PC-3 (cell line): ENCODE data around the gene HTRA2. TPM values are rescaled to one million over a fixed set of nuclear protein-coding genes. Genes with fewer than 3 reads are reported as not detected.

Experiments
- ATAC-seq: fragments of 200-7000 bp; cut with Tn5 transposase; 2 replicates; pipeline ENCODE4 v1.9.1; 2020; ENCODE audit warnings: mild to moderate bottlenecking, moderate library complexity
- BruUV-seq: library from RNA; stranded (reverse); fragments of 400-500 nt; replicated peaks from 2 replicates; lab custom pipeline; 2021; lab: Mats Ljungman, UMichigan
- CTCF ChIA-PET: fragments of 300-600 bp; sonication (Branson Sonifier 250); formaldehyde crosslinking; loops from one replicate; lab custom pipeline; 2022; ENCODE audit warnings: antibody characterized with exemption; lab: Charles Lee
- POLR2A ChIA-PET: fragments of 300-600 bp; sonication (Branson Sonifier 250); formaldehyde crosslinking; loops from one replicate; lab custom pipeline; 2022; ENCODE audit warnings: antibody characterized with exemption; ENCODE audit not compliant: unreplicated experiment; lab: Charles Lee
- DNase-seq: peaks from one replicate; pipeline ENCODE4 v3.0.0-alpha.2; 2015
- H2AFZ ChIP-seq: fragments of 300-600 bp; sonication (generic); 2 replicates; pipeline ENCODE4 v1.6.0; 2016; ENCODE audit warnings: antibody characterized with exemption, low read length
- H3F3A ChIP-seq: fragments of 300-600 bp; sonication (generic); one replicate; pipeline ENCODE4 v1.6.0; 2017; ENCODE audit warnings: antibody characterized with exemption, low read length, control low read depth, mild to moderate bottlenecking; ENCODE audit not compliant: unreplicated experiment
- H3K27ac ChIP-seq: fragments of 300-600 bp; sonication (generic); 2 replicates; pipeline ENCODE4 v1.5.1; 2016; ENCODE audit warnings: mild to moderate bottlenecking, low read length
- H3K27me3 ChIP-seq: fragments of 300-600 bp; sonication (generic); 2 replicates; pipeline ENCODE4 v1.6.1; 2016; ENCODE audit warnings: low read length, mixed read lengths
- H3K36me3 ChIP-seq: fragments of 300-600 bp; sonication (generic); 2 replicates; pipeline ENCODE4 v1.6.1; 2016; ENCODE audit warnings: low read depth, mixed run types, low read length, mixed read lengths
- H3K4me1 ChIP-seq: fragments of 300-600 bp; sonication (generic); 2 replicates; pipeline ENCODE4 v1.5.1; 2016; ENCODE audit warnings: low read length; ENCODE audit not compliant: insufficient read depth
- H3K4me2 ChIP-seq: fragments of 300-600 bp; sonication (generic); 2 replicates; pipeline ENCODE4 v1.6.0; 2016; ENCODE audit warnings: low read length
- H3K4me3 ChIP-seq: fragments of 300-600 bp; sonication (generic); 2 replicates; pipeline ENCODE4 v1.5.1; 2016; ENCODE audit warnings: mild to moderate bottlenecking, low read length, mixed read lengths
- H3K79me2 ChIP-seq: fragments of 300-600 bp; sonication (generic); 2 replicates; pipeline ENCODE4 v1.6.1; 2017; ENCODE audit warnings: low read length, mixed read lengths
- H3K9ac ChIP-seq: fragments of 300-600 bp; sonication (generic); 2 replicates; pipeline ENCODE4 v1.6.0; 2016; ENCODE audit warnings: mild to moderate bottlenecking, low read length
- H3K9me2 ChIP-seq: fragments of 300-600 bp; sonication (generic); replicated peaks from 2 replicates; pipeline ENCODE4 v1.6.1; 2016; ENCODE audit warnings: mixed run types, low read length, mixed read lengths
- H3K9me3 ChIP-seq: fragments of 300-600 bp; sonication (generic); 2 replicates; pipeline ENCODE4 v1.6.1; 2016; ENCODE audit warnings: low read length, mixed read lengths
- H4K20me1 ChIP-seq: fragments of 300-600 bp; sonication (generic); 2 replicates; pipeline ENCODE4 v1.6.1; 2016; ENCODE audit warnings: low read length, mixed read lengths
- EZH2 ChIP-seq: fragments of 300-600 bp; sonication (generic); IDR thresholded peaks from one replicate; pipeline ENCODE4 v1.6.1; 2017; ENCODE audit warnings: antibody characterized with exemption, mild to moderate bottlenecking, low read length; ENCODE audit not compliant: unreplicated experiment
- EZH2phosphoT487 ChIP-seq: fragments of 300-600 bp; sonication (generic); IDR thresholded peaks from 2 replicates; pipeline ENCODE4 v1.6.1; 2018; ENCODE audit warnings: mild to moderate bottlenecking, antibody characterized with exemption, low read length, borderline replicate concordance
- intact Hi-C: fragments of 100-400 bp; cut with micrococcal nuclease; formaldehyde crosslinking; loops from 2 replicates; pipeline ENCODE4 v1.9.0; 2023
- total RNA-seq: library from RNA; depleted of rRNA; stranded (reverse); fragments of >200 nt; gene quantifications from 2 replicates; pipeline ENCODE4 v1.2.3, GENCODE V29; 2014
- TF ChIP-seq, protein P1 (sequence below): fragments of 300-600 bp; sonication (generic); conservative IDR thresholded peaks from 2 replicates; pipeline ENCODE4 v1.5.1; 2017; ENCODE audit warnings: antibody characterized with exemption, low read depth, mild to moderate bottlenecking, low read length

The HTRA2 gene
- total RNA-seq, 1 experiment from 2014 or later = 71.8 TPM

DNA sequence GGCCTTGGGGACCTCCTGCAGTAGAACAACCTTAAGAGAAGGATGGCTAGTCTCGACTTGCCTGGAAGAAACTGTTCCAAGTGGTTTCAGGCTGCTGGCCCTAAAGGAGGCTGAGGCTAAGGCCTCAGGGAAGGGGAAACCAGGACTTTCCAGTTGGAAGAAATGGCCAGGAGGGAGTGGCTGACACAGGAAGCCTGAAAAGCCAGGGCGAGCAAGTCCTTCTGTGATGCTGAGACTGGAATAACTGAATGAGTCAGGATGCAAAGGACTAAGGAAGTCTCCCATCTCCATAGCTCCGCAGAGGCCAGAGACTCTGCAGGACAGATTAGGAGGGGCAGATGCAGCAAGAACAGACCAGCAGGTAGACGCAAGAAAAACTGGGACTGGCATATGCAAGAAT lies 7.4 kb downstream of the HTRA2 start:
- no peak; the same call in 1 of the 2 replicates for ATAC-seq
- H3F3A ChIP-seq = no peaks in the 10 kb centered on the region
- H3K4me1 ChIP-seq = no peaks in the 10 kb centered on the region
- intact Hi-C loops = no loop called here
- H4K20me1 ChIP-seq = no peaks in the 10 kb centered on the region
- H2AFZ ChIP-seq = no peak overlapping the region
- TF ChIP-seq EZH2phosphoT487 (no peak), EZH2 (no peak)
- TF ChIP-seq, protein P1, sequence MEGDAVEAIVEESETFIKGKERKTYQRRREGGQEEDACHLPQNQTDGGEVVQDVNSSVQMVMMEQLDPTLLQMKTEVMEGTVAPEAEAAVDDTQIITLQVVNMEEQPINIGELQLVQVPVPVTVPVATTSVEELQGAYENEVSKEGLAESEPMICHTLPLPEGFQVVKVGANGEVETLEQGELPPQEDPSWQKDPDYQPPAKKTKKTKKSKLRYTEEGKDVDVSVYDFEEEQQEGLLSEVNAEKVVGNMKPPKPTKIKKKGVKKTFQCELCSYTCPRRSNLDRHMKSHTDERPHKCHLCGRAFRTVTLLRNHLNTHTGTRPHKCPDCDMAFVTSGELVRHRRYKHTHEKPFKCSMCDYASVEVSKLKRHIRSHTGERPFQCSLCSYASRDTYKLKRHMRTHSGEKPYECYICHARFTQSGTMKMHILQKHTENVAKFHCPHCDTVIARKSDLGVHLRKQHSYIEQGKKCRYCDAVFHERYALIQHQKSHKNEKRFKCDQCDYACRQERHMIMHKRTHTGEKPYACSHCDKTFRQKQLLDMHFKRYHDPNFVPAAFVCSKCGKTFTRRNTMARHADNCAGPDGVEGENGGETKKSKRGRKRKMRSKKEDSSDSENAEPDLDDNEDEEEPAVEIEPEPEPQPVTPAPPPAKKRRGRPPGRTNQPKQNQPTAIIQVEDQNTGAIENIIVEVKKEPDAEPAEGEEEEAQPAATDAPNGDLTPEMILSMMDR = no peak
- H3K4me2 ChIP-seq = no peak overlapping the region
- H3K27ac ChIP-seq = no peak overlapping the region
- no TSS peak for BruUV-seq
- POLR2A ChIA-PET = no interaction called here
- CTCF ChIA-PET = no interaction called here
- no peak overlapping the region for H3K4me3 ChIP-seq
- no peak for DNase-seq
- H3K36me3 ChIP-seq = peaks cover 7% of the 10 kb centered on the region; the same call in 1 of the 2 replicates
- no peaks in the 10 kb centered on the region for H3K9me2 ChIP-seq
- H3K27me3 ChIP-seq = no peaks in the 10 kb centered on the region
- H3K9me3 ChIP-seq = no peaks in the 10 kb centered on the region
- no peak overlapping the region for H3K9ac ChIP-seq
- no peaks in the 10 kb centered on the region for H3K79me2 ChIP-seq

DNA sequence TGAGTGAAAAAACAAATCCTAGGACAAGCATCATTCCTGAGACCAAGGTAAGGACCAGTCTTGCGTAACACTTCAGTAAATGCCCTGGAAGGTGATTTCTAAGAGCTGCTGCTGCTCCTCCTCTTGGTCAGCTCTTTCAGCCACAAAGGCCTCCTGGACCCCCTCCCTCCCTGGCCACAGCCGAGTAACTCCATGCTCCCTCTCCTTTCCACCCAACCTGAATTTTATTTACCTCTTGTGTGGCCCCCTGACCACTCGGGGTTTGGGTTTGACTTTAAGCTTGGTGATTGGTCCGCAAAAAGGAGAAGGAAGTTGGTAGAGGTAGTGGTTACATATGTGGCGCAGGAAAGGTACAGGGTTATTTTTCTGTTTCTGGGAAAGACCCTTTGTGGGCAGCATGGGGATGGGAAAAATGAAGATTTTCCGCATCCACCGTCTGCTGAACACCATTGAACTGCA lies 9.2 kb downstream of the HTRA2 start:
- intact Hi-C loops = no loop called here
- ChIA-PET POLR2A (no interaction called here), CTCF (no interaction called here)
- no peaks in the 10 kb centered on the region for H3K4me1 ChIP-seq
- H3K27me3 ChIP-seq = no peaks in the 10 kb centered on the region
- no peaks in the 10 kb centered on the region for H4K20me1 ChIP-seq
- BruUV-seq = no TSS peak
- no peak overlapping the region for H3K4me2 ChIP-seq
- H3K27ac ChIP-seq = no peak overlapping the region
- ATAC-seq (no peak), DNase-seq (no peak)
- H2AFZ ChIP-seq = no peak overlapping the region
- H3K9me3 ChIP-seq = no peaks in the 10 kb centered on the region
- TF ChIP-seq EZH2phosphoT487 (no peak), EZH2 (no peak)
- TF ChIP-seq, protein P1 = no peak
- no peaks in the 10 kb centered on the region for H3K36me3 ChIP-seq
- no peaks in the 10 kb centered on the region for H3F3A ChIP-seq
- no peak overlapping the region for H3K9ac ChIP-seq
- H3K79me2 ChIP-seq = no peaks in the 10 kb centered on the region
- H3K9me2 ChIP-seq = no peaks in the 10 kb centered on the region
- H3K4me3 ChIP-seq = no peak overlapping the region

DNA sequence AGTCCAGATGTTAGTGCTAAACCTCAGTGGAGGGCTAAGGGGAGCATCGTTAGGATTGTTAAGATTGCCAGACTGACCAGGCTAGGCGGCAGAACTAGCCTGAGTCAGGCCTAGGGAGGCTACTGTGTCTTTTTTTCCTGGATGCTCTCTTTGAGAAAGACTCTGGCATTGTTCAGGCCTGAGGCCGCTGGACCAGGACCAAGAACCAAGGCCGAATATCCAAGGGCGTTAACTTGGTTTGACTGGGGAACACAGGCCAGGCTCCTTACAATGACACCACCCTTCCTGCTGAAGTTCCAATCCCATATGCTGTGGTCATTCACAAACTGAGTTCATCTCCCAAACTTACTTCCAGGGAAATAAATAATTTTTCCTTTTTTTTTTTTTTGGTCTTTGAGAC lies 10.6 kb downstream of the HTRA2 start:
- H3F3A ChIP-seq = no peaks in the 10 kb centered on the region
- no peaks in the 10 kb centered on the region for H3K79me2 ChIP-seq
- ATAC-seq (no peak), DNase-seq (no peak)
- H3K9me3 ChIP-seq = no peaks in the 10 kb centered on the region
- POLR2A ChIA-PET = no interaction called here
- TF ChIP-seq EZH2phosphoT487 = no peak
- TF ChIP-seq, protein P1 = no peak
- TF ChIP-seq EZH2 = no peak
- intact Hi-C loops = no loop called here
- no TSS peak for BruUV-seq
- no peak overlapping the region for H2AFZ ChIP-seq
- no peaks in the 10 kb centered on the region for H3K4me1 ChIP-seq
- H3K4me3 ChIP-seq = no peak overlapping the region
- H3K9me2 ChIP-seq = no peaks in the 10 kb centered on the region
- no peaks in the 10 kb centered on the region for H3K36me3 ChIP-seq
- no peak overlapping the region for H3K4me2 ChIP-seq
- no peak overlapping the region for H3K9ac ChIP-seq
- no peaks in the 10 kb centered on the region for H3K27me3 ChIP-seq
- CTCF ChIA-PET = no interaction called here
- H3K27ac ChIP-seq = no peak overlapping the region
- no peaks in the 10 kb centered on the region for H4K20me1 ChIP-seq
